T-helper 1 cell treated with Interleukin-12 subunit alpha and Interleukin-12 subunit beta and Interleukin-4 antibody, amounts not matched to agents 30 μg/mL and 1 μg/mL, for 36 hours (primary cell): ENCODE results near the gene COL18A1.
"Not testable (repeated sequence)": the region's sequence is repeated elsewhere in the genome, so short reads cannot be mapped to it uniquely, and the experiment has no call there.

Experiments
- H3K27ac Mint-ChIP-seq: one replicate; pipeline ENCODE4 v1.8.0; 2021; ENCODE audit warnings: mild to moderate bottlenecking, mixed read lengths
- H3K27me3 Mint-ChIP-seq: one replicate; pipeline ENCODE4 v1.8.0; 2021; ENCODE audit warnings: low read depth, mixed read lengths
- H3K36me3 Mint-ChIP-seq: one replicate; pipeline ENCODE4 v1.8.0; 2021; ENCODE audit warnings: low read depth, mixed read lengths
- H3K4me1 Mint-ChIP-seq: one replicate; pipeline ENCODE4 v1.8.0; 2021; ENCODE audit warnings: low read depth, mixed read lengths
- H3K4me3 Mint-ChIP-seq: one replicate; pipeline ENCODE4 v1.8.0; 2021; ENCODE audit warnings: mild to moderate bottlenecking, moderate library complexity, mixed read lengths
- H3K9me3 Mint-ChIP-seq: one replicate; pipeline ENCODE4 v1.8.0; 2021; ENCODE audit warnings: mixed read lengths

The COL18A1 gene

DNA sequence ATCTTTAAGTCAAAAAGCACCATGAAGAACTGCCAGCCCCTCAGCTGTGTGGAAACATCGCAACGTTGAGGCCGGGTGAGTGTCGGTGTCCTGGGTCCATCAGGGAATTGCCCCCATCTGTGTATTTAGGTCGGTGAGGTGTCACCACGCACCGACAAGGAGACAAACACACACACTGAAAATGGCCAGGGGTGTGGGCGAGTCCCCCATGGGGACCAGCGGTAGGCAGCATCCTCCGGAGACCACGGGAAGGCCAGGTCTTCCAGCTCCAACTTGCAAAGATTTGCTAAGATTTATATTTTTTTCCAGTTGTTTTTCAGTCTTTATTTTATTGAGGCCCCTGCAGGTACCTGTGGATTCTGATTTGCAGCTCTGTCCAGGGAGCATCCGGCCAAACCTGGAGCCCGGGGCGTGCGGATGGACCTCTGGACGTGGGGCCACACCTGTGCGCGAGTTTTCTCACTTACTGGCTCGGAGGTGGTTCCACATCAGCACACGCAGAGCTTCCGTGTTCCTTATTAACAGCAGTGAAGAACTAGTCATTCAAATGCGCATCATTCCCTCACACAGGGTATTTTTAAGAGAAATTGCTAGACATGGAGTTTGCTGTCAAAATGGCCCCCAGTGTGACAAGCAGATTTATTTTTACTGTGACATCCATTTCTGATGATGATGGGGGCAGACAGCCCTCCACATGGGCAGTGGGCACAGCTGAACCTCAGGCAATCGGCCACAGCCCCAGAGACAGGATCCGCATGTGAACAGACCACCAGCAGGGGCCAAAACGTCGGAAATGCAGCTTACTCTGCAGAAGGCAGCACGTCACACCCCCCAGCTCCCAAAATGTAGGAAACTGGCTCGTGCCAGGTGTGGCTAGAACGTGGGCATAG lies 154.5 kb downstream of the COL18A1 start:
- Mint-ChIP-seq H3K27ac (no peak overlapping the region), H3K4me1 (peaks cover 7% of the 10 kb centered on the region), H3K27me3 (peaks cover 20% of the 10 kb centered on the region), H3K9me3 (no peaks in the 10 kb centered on the region), H3K4me3 (no peak overlapping the region), H3K36me3 (no peaks in the 10 kb centered on the region)

DNA sequence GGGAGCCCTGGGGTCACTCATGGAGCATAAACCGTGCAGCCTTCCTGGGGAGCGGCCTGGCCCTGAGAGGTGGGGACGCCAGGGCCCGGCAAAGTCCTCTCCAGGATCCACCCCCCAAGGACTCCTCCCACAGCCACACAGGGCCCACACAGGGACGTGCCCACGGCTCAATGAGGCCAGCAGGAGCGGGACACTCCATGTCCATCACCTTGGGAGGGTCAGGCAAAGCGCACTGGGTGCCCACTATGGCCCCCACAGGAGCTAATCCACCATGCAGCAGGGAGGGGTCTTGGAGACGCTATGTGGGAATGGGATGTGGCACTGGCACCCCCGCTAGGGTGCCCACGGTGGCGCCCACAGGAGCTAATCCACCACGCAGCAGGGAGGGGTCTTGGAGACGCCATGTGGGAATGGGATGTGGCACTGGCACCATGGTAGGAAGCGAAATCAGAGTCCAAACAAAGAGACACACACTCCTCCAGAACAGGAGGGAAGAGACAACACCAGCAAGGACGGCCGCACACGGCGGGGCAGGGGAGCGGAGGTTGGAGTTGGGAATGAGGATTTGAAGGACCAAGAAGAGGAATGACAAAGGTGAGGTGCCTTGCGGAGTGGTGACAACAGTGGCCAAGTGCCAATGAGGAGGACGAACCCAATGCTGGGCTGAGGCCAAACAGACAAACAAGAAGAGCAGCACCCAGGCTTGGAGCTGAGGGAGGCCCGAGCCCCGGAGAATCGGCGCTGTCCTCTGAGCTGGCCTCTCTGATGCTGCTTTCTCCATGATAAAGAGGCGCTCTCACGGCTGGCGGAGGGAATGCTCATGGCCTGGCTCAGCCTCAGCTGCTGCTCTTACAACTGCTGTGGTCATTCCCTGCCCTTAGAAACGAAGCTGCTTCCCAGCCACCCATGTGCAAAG lies 155.4 kb downstream of the COL18A1 start:
- no peaks in the 10 kb centered on the region for H3K9me3 Mint-ChIP-seq
- peaks cover 24% of the 10 kb centered on the region for H3K27me3 Mint-ChIP-seq
- H3K27ac Mint-ChIP-seq, result no peak overlapping the region
- H3K4me1 Mint-ChIP-seq, result peaks cover 3% of the 10 kb centered on the region
- H3K36me3 Mint-ChIP-seq, result no peaks in the 10 kb centered on the region
- no peak overlapping the region for H3K4me3 Mint-ChIP-seq

DNA sequence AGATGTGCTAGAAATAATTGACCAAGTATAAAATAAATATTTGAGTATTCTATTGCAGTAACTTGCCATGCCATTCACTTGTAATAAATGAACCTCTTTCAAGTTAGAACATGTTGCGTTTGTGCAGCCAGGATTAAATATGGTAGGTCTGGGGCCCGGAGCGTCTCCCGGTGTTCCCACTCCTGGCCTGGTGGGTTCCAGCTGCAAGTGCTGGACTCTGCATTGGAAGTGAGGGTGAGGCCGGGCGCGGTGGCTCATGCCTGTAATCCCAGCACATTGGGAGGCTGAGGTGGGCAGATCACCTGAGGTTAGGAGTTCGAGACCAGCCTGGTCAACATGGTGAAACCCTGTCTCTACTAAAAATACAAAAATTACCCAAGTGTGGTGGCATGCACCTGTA lies 156.3 kb downstream of the COL18A1 start:
- H3K27ac Mint-ChIP-seq, H3K4me1 Mint-ChIP-seq, H3K4me3 Mint-ChIP-seq, H3K9me3 Mint-ChIP-seq, H3K36me3 Mint-ChIP-seq: not testable (repeated sequence)
- H3K27me3 Mint-ChIP-seq, result peaks cover 27% of the 10 kb centered on the region

DNA sequence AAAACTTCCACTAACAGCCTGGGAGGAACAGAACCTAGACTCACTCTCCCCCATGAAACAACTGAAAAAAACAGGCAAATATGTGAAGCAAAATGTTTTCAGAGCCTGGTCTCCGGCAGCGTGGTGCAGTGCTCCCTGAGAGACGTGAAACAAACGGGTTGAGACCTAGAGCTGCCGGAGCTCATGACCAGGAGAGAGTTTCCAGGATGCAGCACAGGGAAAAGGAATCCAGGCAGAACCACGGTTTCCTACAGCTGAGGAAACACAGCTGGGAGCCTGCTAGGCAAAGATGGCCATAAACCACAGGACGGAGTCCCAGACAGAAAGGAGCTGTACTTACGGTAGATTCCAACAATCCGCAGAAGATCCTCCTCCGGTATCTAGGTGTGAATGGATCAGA lies 157.4 kb downstream of the COL18A1 start:
- Mint-ChIP-seq H3K4me3 (no peak overlapping the region), H3K27ac (no peak overlapping the region), H3K36me3 (no peaks in the 10 kb centered on the region), H3K4me1 (no peaks in the 10 kb centered on the region), H3K9me3 (no peaks in the 10 kb centered on the region), H3K27me3 (peaks cover 34% of the 10 kb centered on the region)

DNA sequence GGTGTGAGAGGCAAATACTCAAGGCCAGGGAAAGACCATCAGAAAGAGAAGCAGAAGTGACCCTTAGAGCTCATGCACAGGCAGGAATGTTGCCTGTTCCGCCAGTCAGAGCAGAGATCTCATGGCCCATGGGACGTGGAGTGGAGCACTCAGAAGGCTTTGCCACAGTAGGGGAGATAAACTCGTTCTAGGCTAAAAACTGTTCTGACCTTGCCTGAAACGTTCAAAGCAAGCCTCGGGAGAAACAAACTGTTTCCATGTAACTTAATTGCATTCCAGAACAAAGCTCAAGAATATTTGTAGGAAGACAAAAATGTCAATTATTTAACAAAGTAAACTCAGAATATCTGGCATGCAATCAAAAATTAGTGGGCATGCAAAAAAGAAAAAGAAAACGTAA lies 158.0 kb downstream of the COL18A1 start:
- Mint-ChIP-seq H3K27ac (no peak overlapping the region), H3K4me1 (no peaks in the 10 kb centered on the region), H3K9me3 (no peaks in the 10 kb centered on the region), H3K36me3 (no peaks in the 10 kb centered on the region), H3K4me3 (no peak overlapping the region), H3K27me3 (peaks cover 38% of the 10 kb centered on the region)
